Neural cell (in vitro differentiated cells): ENCODE data around the gene GNAT3. TPM values are rescaled to one million over a fixed set of nuclear protein-coding genes. Genes with fewer than 3 reads are reported as not detected.

Experiments used
- H2AFZ ChIP-seq: fragments of 200-600, 300-800 bp; sonication (generic), shearing (Covaris generic); 2 replicates; pipeline ENCODE4 v1.6.0; 2014; ENCODE audit warnings: low read depth, mild to moderate bottlenecking, antibody characterized with exemption, low read length, moderate library complexity
- H3F3A ChIP-seq: fragments of 200-600 bp; shearing (Covaris generic); 2 replicates; pipeline ENCODE4 v1.6.1; 2016; ENCODE audit warnings: mild to moderate bottlenecking, moderate library complexity, mixed read lengths, antibody characterized with exemption, low read length; ENCODE audit not compliant: insufficient read depth, poor library complexity, severe bottlenecking
- H3K27ac ChIP-seq: fragments of 200-600, 300-800 bp; sonication (generic), shearing (Covaris generic); 2 replicates; pipeline ENCODE4 v1.5.1; 2014; ENCODE audit warnings: mild to moderate bottlenecking, low read length, moderate library complexity
- H3K27me3 ChIP-seq: fragments of 300-800, 200-600 bp; sonication (generic), shearing (Covaris generic); 2 replicates; pipeline ENCODE4 v1.6.0; 2014; ENCODE audit warnings: mild to moderate bottlenecking, low read depth, low read length, moderate library complexity; ENCODE audit not compliant: insufficient read depth
- H3K36me3 ChIP-seq: fragments of 300-800, 200-600 bp; sonication (generic), shearing (Covaris generic); 2 replicates; pipeline ENCODE4 v1.5.1; 2014; ENCODE audit warnings: mild to moderate bottlenecking, antibody characterized with exemption, low read length, moderate library complexity; ENCODE audit not compliant: insufficient read depth
- H3K4me2 ChIP-seq: fragments of 300-800, 200-600 bp; sonication (generic), shearing (Covaris generic); 2 replicates; pipeline ENCODE4 v1.6.0; 2014; ENCODE audit warnings: mild to moderate bottlenecking, low read length
- H3K4me3 ChIP-seq: fragments of 300-800, 200-600 bp; sonication (generic), shearing (Covaris generic); 2 replicates; pipeline ENCODE4 v1.5.1; 2014; ENCODE audit warnings: mild to moderate bottlenecking, low read length, moderate library complexity
- H3K79me2 ChIP-seq: fragments of 200-600 bp; shearing (Covaris generic); replicated peaks from 2 replicates; pipeline ENCODE4 v1.6.0; 2014; ENCODE audit warnings: mild to moderate bottlenecking, low read length, moderate library complexity; ENCODE audit not compliant: insufficient read depth
- H3K9ac ChIP-seq: fragments of 300-800, 200-600 bp; sonication (generic), shearing (Covaris generic); 2 replicates; pipeline ENCODE4 v1.6.1; 2016; ENCODE audit warnings: mild to moderate bottlenecking, low read length, mixed read lengths
- H3K9me2 ChIP-seq: fragments of 200-600 bp; shearing (Covaris generic); 2 replicates; pipeline ENCODE4 v1.6.1; 2016; ENCODE audit warnings: mild to moderate bottlenecking, low read length, mixed read lengths; ENCODE audit not compliant: insufficient read depth
- H3K9me3 ChIP-seq: fragments of 200-600, 300-800 bp; sonication (generic), shearing (Covaris generic); 2 replicates; pipeline ENCODE4 v1.6.1; 2016; ENCODE audit warnings: mild to moderate bottlenecking, mixed run types, low read length, moderate library complexity, mixed read lengths
- H4K20me1 ChIP-seq: fragments of 200-600 bp; shearing (Covaris generic); 2 replicates; pipeline ENCODE4 v1.6.1; 2016; ENCODE audit warnings: mild to moderate bottlenecking, mixed run types; ENCODE audit not compliant: insufficient read depth
- CTCF ChIP-seq: fragments of 450-650 bp; IDR thresholded peaks from 2 replicates; pipeline ENCODE4 v1.5.1; 2014; ENCODE audit warnings: antibody characterized with exemption, mild to moderate bottlenecking, moderate library complexity; ENCODE audit not compliant: poor library complexity, severe bottlenecking
- EP300 ChIP-seq: fragments of 450-650 bp; conservative IDR thresholded peaks from 2 replicates; pipeline ENCODE4 v1.6.1; 2014; ENCODE audit warnings: antibody characterized with exemption, mild to moderate bottlenecking, moderate library complexity; ENCODE audit not compliant: poor library complexity, severe bottlenecking
- TAF1 ChIP-seq: IDR thresholded peaks from 2 replicates; pipeline ENCODE4 v1.6.1; 2012; ENCODE audit warnings: low read depth
- polyA plus RNA-seq: library from polyadenylated mRNA; depleted of rRNA; stranded (reverse); fragments of >200 nt; gene quantifications from 2 replicates; pipeline ENCODE4 v1.2.3, GENCODE V29; 2014

Gene GNAT3
- polyA plus RNA-seq, 1 donor from 2014 or later = not detected

DNA sequence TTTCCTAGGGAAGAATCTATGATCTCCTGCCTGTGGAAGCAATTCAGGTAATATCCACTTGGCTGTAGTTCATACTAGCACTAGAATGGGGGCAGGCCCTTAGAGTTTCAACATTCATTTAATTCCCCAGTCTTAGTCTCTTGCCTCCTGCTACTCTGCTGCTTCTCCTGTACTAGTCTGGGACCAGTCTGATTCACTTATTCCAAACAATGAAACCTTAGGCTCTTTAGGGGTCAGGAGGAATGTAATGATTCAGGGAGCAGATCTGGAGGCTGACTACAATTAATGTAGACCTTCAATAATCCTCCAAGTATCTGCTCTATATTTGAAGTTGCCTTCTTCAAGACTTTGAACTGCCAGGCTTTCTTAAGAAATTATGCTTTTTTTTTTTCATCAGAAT lies 101.8 kb downstream of the GNAT3 start:
- TF ChIP-seq CTCF (no peak), EP300 (no peak), TAF1 (no peak)
- Histone ChIP-seq H3K79me2 (no peaks in the 10 kb centered on the region), H3K27me3 (no peaks in the 10 kb centered on the region), H2AFZ (no peak overlapping the region), H4K20me1 (no peaks in the 10 kb centered on the region), H3K9me2 (no peaks in the 10 kb centered on the region), H3K27ac (no peak overlapping the region), H3K4me2 (no peak overlapping the region), H3K36me3 (no peaks in the 10 kb centered on the region), H3K9me3 (no peaks in the 10 kb centered on the region), H3F3A (no peaks in the 10 kb centered on the region), H3K4me3 (no peak overlapping the region), H3K9ac (no peak overlapping the region)

Other genes starting within 250 kb of the GNAT3 start
- 0.31 and 0.96 TPM in 2 replicates for gene CD36, start 126.6 kb upstream of the GNAT3 start, polyA plus RNA-seq